Mesodermal cell (in vitro differentiated cells): ENCODE data around the gene ZNF503.

Source experiments
- H3K27ac ChIP-seq: 2 replicates; pipeline ENCODE4 v1.7.0; 2013; ENCODE audit warnings: mild to moderate bottlenecking, low read depth, low read length, moderate library complexity; ENCODE audit not compliant: severe bottlenecking
- H3K36me3 ChIP-seq: 2 replicates; pipeline ENCODE4 v1.7.1; 2013; ENCODE audit warnings: mild to moderate bottlenecking, low read length, moderate library complexity; ENCODE audit not compliant: control insufficient read depth, insufficient read depth
- H3K4me1 ChIP-seq: one replicate; pipeline ENCODE4 v1.7.1; 2013; ENCODE audit warnings: mild to moderate bottlenecking, low read length; ENCODE audit not compliant: insufficient read depth, control insufficient read depth, poor library complexity, severe bottlenecking
- H3K4me3 ChIP-seq: 2 replicates; pipeline ENCODE4 v1.7.0; 2013; ENCODE audit warnings: low read length, control low read depth, mild to moderate bottlenecking; ENCODE audit not compliant: insufficient read depth, poor library complexity, severe bottlenecking; ENCODE audit errors: extremely low read depth
- H3K9me3 ChIP-seq: 2 replicates; pipeline ENCODE4 v1.7.1; 2013; ENCODE audit warnings: mild to moderate bottlenecking, low read length, moderate library complexity; ENCODE audit not compliant: control insufficient read depth
- WGBS, 2 experiments: methylation state at CpG; one replicate each; pipeline ENCODE4 v1.1.5; 2013; ENCODE audit warnings: missing lambda C conversion rate in 2 of 2; ENCODE audit not compliant: insufficient coverage in 2 of 2; 5-methylcytosine and 5-hydroxymethylcytosine counted together

ZNF503 gene

DNA sequence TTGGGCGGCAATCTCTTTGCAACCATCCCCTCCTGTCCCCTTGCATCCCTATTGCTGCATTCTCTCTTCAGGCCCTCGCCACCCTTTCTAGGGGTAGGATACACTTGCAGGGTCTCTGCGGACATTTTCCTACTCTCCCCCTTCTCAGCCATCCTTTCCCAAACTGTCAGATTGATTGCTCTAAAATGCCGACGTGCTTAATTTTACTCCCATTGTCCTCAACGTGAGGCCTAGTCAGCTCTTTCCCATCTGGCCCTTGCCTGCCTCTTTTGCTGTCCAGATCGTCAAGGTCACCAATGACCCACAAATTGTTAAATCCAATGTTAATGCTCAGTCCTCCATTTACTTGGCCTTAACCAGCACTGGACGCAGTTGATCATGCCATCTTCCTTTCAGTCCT is 17.1 kb upstream of the ZNF503 start:
- WGBS, 2 experiments: 67 to 69% methylated on average over 7 of the region's 8 CpGs
- Histone ChIP-seq H3K4me3 (no peak overlapping the region), H3K36me3 (no peaks in the 10 kb centered on the region), H3K9me3 (no peaks in the 10 kb centered on the region), H3K27ac (no peak overlapping the region), H3K4me1 (no peaks in the 10 kb centered on the region)

DNA sequence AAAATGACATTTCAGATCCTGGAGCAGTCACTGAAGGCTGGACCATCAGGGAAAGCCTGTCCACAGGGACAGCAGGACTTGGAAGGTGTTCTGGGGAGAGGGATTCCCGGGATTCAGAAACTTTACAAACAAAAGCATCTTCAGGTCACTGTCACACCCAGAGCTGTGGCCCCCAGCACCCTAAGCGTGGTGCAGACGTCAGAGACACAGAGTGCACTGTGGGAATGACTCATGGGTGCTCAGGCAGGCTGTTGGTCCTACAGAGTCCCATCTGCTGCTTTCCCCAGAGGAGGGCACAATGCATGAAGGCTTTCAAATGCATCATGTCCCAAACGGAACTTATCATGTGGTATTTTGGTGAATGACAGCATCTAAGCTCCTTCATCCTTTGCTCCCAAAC is 16.7 kb upstream of the ZNF503 start:
- no peaks in the 10 kb centered on the region for H3K4me1 ChIP-seq
- no peak overlapping the region for H3K27ac ChIP-seq
- WGBS, 2 experiments: 5 to 22% methylated on average over 3 of the region's 4 CpGs
- no peaks in the 10 kb centered on the region for H3K9me3 ChIP-seq
- H3K36me3 ChIP-seq: no peaks in the 10 kb centered on the region
- H3K4me3 ChIP-seq: no peak overlapping the region

DNA sequence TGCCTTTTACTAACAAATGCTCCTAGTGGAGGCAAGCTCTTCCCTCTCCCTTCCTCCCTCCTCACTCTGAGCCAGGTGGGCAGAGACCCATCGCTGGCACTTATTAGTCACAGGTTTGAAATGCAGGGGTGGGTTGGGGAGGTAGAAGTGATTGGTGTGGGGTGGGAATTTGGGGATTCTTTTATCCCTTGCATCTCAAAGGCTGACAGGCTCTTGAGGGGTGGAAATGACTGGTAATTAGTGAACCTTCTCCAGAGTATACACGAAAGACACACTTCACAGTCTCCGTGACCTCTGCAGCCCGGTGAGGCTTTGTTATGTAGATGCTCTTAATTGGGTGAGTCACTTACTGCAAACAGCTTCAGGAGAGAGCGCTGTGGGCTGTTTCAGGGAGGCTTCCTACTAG is 16.0 kb upstream of the ZNF503 start:
- H3K4me3 ChIP-seq: no peak overlapping the region
- WGBS, 2 experiments: no CpG with 5 or more reads among the region's 5 CpGs
- H3K9me3 ChIP-seq: no peaks in the 10 kb centered on the region
- H3K27ac ChIP-seq: no peak overlapping the region
- H3K36me3 ChIP-seq: no peaks in the 10 kb centered on the region
- H3K4me1 ChIP-seq: no peaks in the 10 kb centered on the region

DNA sequence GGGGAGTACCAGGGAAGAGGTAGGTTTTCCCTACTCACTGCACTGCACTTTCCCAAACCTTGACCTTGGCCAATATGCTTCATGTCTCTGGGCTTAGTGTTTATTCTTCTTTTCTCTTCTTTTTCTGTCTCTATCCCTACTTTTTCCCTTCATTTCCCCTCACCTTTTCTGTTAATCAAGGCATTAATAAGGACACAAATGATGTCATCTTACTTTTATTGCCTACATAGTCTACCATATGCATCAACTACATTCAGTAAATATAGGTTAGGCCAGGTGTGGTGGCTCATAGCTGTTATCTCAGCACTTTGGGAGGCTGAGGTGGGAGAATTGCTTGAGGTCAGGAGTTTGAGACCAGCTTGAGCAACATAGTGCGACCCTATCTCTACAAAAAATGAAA is 13.0 kb upstream of the ZNF503 start:
- Histone ChIP-seq H3K27ac (no peak overlapping the region), H3K36me3 (no peaks in the 10 kb centered on the region), H3K4me1 (no peaks in the 10 kb centered on the region), H3K4me3 (no peak overlapping the region), H3K9me3 (no peaks in the 10 kb centered on the region)
- 88% methylated on average over 1 of the region's 1 CpG; no CpG with 5 or more reads in 1 of the 2 experiments for WGBS, 2 experiments

DNA sequence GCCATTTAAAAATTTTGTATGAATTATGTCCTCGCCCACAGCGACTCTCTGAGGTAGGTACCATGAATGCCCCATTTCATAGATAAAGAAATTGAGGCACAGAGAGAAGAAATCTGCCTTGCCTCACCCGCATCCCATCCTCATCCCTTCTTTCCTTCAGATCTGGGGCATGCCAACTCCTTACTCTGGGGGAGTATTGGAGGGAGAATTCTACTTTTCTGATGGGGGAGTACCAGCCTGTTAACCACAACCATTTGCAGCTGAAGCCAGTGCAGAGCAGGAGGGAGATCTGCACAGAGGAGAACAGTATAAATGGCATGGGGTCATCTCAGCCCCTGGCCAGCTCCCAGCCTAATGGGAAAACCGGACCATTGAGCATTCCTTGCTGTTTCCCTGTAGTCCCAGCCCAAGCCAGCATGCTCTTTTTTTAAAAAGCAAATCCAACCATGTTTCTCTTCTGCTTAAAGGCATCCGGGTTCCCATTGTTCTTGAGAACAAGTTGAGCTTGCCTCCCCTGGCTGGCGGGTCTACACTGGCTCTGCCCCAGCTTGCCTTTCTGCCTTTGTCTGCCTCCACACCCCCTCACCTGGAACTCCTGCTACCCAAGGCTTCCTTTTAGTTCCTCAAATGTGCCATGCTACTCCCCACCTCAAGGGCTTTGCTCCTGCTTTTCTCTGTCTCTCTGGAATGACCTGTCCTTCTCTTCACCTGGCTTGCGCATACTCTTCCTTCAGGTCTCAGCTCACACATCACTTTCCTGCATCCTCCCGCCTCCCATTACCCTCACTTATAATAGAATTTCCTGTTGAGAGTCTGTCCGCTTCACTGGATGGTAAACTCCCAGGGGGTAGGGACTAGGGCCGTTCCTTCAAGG is 8.8 kb upstream of the ZNF503 start:
- no peaks in the 10 kb centered on the region for H3K9me3 ChIP-seq
- no peaks in the 10 kb centered on the region for H3K36me3 ChIP-seq
- peaks cover 9% of the 10 kb centered on the region for H3K4me1 ChIP-seq
- 25 to 37% methylated on average over 5 to 9 of the region's 10 CpGs for WGBS, 2 experiments
- H3K4me3 ChIP-seq: no peak overlapping the region
- no peak overlapping the region for H3K27ac ChIP-seq

DNA sequence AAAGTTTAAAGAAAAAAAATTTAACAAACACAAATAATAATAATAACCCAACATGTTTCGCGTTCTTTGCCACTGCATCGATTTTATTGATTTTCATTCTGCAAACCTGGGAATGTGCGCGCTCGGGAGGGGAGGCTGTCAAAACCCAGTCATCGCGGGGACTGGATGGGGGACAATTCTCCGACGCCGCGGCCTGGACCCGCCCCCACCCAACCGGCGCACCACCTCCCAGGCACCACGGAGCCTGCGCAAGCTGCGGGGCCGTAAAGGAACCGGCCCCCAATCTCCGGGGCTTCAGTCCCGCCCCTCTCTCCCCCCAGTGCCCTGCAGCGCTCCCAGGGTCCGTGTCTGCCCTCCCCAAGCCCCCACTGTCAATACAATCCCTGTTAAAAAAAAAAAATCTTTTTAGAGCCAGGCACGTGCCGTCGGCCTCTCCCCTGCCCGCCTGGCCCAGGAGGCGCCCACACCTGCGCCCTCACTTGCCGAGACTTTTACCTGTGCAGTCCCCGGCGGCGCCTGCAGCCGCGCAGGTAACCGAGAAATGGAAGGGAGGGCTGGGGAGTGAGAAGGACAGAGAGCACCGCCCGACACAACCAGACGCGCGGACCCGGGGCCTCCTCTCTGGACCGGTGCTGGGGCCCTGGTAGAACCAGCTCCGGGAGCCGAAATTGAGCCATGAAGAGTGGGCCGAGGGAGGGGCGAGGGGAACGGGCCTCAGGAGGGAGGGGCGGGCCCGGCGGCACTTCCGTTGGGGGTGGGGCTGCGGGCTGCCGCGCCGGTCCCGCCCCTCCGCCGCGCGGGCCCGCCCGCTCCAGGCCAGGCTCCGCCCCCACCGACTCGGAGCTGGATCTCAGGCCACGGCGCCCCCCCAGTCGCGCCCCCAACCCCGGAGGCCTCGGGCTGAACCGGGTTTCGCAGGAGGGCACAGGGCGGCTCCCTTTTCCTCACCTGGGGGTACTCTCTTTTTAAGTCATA is 7.6 kb upstream of the ZNF503 start:
- Histone ChIP-seq H3K27ac (peak overlapping the region; percentile 37), H3K36me3 (no peaks in the 10 kb centered on the region), H3K4me1 (peaks cover 20% of the 10 kb centered on the region), H3K4me3 (peak overlapping the region; percentile 56), H3K9me3 (no peaks in the 10 kb centered on the region)
- WGBS, 2 experiments: 1% methylated on average over 42 to 43 of the region's 76 CpGs

DNA sequence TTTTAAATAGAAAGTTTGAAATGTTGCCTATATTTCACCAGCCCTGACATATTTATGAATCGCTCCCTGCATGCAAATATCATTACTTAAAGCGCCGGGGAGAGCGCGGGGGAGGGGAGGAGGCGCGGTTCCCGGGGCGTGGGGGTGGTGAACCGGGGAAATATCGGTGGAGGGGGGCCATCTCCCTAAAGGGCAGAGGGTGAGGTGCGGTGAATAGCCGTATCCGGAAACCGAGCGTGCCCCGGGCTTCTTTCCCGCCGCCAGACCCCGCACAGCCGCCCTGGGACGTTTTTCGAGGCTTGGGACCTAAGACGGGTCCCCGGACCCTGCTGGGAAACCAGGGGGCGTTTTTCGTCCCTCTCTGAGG is 6.9 kb upstream of the ZNF503 start:
- WGBS, 2 experiments: 2% methylated on average over 15 of the region's 27 CpGs; no CpG with 5 or more reads in 1 of the 2 experiments
- peak overlapping the region; percentile 56 for H3K4me3 ChIP-seq
- peak overlapping the region; percentile 57 for H3K27ac ChIP-seq
- H3K4me1 ChIP-seq: peaks cover 27% of the 10 kb centered on the region
- no peaks in the 10 kb centered on the region for H3K9me3 ChIP-seq
- no peaks in the 10 kb centered on the region for H3K36me3 ChIP-seq

GRCh38 chr10:75407713-75408508 is 6.3 kb upstream of the ZNF503 start:
- Histone ChIP-seq H3K27ac (no peak overlapping the region), H3K4me1 (peaks cover 27% of the 10 kb centered on the region), H3K36me3 (no peaks in the 10 kb centered on the region), H3K9me3 (no peaks in the 10 kb centered on the region), H3K4me3 (peak overlapping the region; percentile 56)
- 2% methylated on average over 42 to 48 of the region's 68 CpGs for WGBS, 2 experiments

- Histone ChIP-seq H3K9me3 (no peaks in the 10 kb centered on the region), H3K27ac (no peak overlapping the region), H3K4me1 (peaks cover 27% of the 10 kb centered on the region), H3K36me3 (no peaks in the 10 kb centered on the region), H3K4me3 (peak overlapping the region; percentile 10)
- 4% methylated on average over 25 to 35 of the region's 37 CpGs for WGBS, 2 experiments
Observed at GRCh38 chr10:75407224-75407712, 5.7 kb upstream of the ZNF503 start.
